Nephron progenitor cell (in vitro differentiated cells): ENCODE results near the gene NPAS3.

Experiments used
- DNase-seq: peaks from one replicate; pipeline ENCODE4 v3.0.0; 2021
- H3K27ac Mint-ChIP-seq: 2 replicates; pipeline ENCODE4 v1.8.0; 2021; ENCODE audit warnings: mild to moderate bottlenecking, moderate library complexity, mixed read lengths
- H3K27me3 Mint-ChIP-seq: 2 replicates; pipeline ENCODE4 v1.8.0; 2021; ENCODE audit warnings: mild to moderate bottlenecking, low read depth, mixed read lengths; ENCODE audit not compliant: poor library complexity
- H3K36me3 Mint-ChIP-seq: 2 replicates; pipeline ENCODE4 v1.8.0; 2021; ENCODE audit warnings: low read depth, mixed read lengths
- H3K4me1 Mint-ChIP-seq: 2 replicates; pipeline ENCODE4 v1.8.0; 2021; ENCODE audit warnings: mixed read lengths
- H3K4me3 Mint-ChIP-seq: 2 replicates; pipeline ENCODE4 v1.8.0; 2021; ENCODE audit warnings: mild to moderate bottlenecking, moderate library complexity, mixed read lengths
- H3K9me3 Mint-ChIP-seq: 2 replicates; pipeline ENCODE4 v1.8.0; 2021; ENCODE audit warnings: mild to moderate bottlenecking, moderate library complexity, mixed read lengths
- CTCF ChIP-seq: fragments of 200-600 bp; sonication (generic); IDR thresholded peaks from 2 replicates; pipeline ENCODE4 v1.5.0; 2021; ENCODE audit warnings: antibody characterized with exemption

NPAS3 gene

GRCh38 chr14:33457021-33457420 is 518.3 kb downstream of the NPAS3 start:
- H3K27me3 Mint-ChIP-seq: peaks cover 3% of the 10 kb centered on the region
- no peak overlapping the region for H3K4me3 Mint-ChIP-seq
- no peak for DNase-seq
- H3K9me3 Mint-ChIP-seq: no peaks in the 10 kb centered on the region
- H3K27ac Mint-ChIP-seq: no peak overlapping the region
- H3K4me1 Mint-ChIP-seq: peaks cover 54% of the 10 kb centered on the region
- TF ChIP-seq CTCF: no peak
- H3K36me3 Mint-ChIP-seq: no peaks in the 10 kb centered on the region

GRCh38 chr14:33457617-33458016 is 518.9 kb downstream of the NPAS3 start:
- peaks cover 3% of the 10 kb centered on the region for H3K27me3 Mint-ChIP-seq
- TF ChIP-seq CTCF: no peak

GRCh38 chr14:33460164-33460563 is 521.5 kb downstream of the NPAS3 start:
- no peak for DNase-seq
- TF ChIP-seq CTCF: no peak
- Mint-ChIP-seq H3K27ac (no peak overlapping the region), H3K27me3 (peaks cover 3% of the 10 kb centered on the region), H3K4me1 (peaks cover 27% of the 10 kb centered on the region), H3K9me3 (no peaks in the 10 kb centered on the region), H3K4me3 (no peak overlapping the region), H3K36me3 (no peaks in the 10 kb centered on the region)

More at GRCh38 chr14:33457617-33458016, 518.9 kb downstream of the NPAS3 start:
- H3K27ac Mint-ChIP-seq: peak overlapping the region; percentile 57
- peaks cover 49% of the 10 kb centered on the region for H3K4me1 Mint-ChIP-seq
- no peak overlapping the region for H3K4me3 Mint-ChIP-seq
- no peaks in the 10 kb centered on the region for H3K36me3 Mint-ChIP-seq
- DNase-seq: no peak
- H3K9me3 Mint-ChIP-seq: no peaks in the 10 kb centered on the region

GRCh38 chr14:33461036-33461435 is 522.4 kb downstream of the NPAS3 start:
- Mint-ChIP-seq H3K4me1 (peaks cover 22% of the 10 kb centered on the region), H3K9me3 (no peaks in the 10 kb centered on the region), H3K27ac (no peak overlapping the region)

GRCh38 chr14:33463731-33464130 is 525.1 kb downstream of the NPAS3 start:
- Mint-ChIP-seq H3K27ac (no peak overlapping the region), H3K27me3 (no peaks in the 10 kb centered on the region)

More at GRCh38 chr14:33461036-33461435, 522.4 kb downstream of the NPAS3 start:
- no peak for DNase-seq
- H3K36me3 Mint-ChIP-seq: no peaks in the 10 kb centered on the region
- TF ChIP-seq CTCF: no peak
- no peak overlapping the region for H3K4me3 Mint-ChIP-seq
- peaks cover 3% of the 10 kb centered on the region for H3K27me3 Mint-ChIP-seq

More at GRCh38 chr14:33463731-33464130, 525.1 kb downstream of the NPAS3 start:
- Mint-ChIP-seq H3K4me3 (no peak overlapping the region), H3K4me1 (peaks cover 22% of the 10 kb centered on the region), H3K9me3 (no peaks in the 10 kb centered on the region), H3K36me3 (no peaks in the 10 kb centered on the region)
- DNase-seq: no peak
- no peak for TF ChIP-seq CTCF
